H1 (cell line): Measurements from ENCODE around the gene SLC4A1. TPM values are rescaled to one million over a fixed set of nuclear protein-coding genes. Genes with fewer than 3 reads are reported as not detected.

Source experiments
- CTCF ChIA-PET: fragments of 300-600 bp; sonication (Branson Sonifier 250); formaldehyde crosslinking; loops from one replicate; lab custom pipeline; 2021; ENCODE audit not compliant: partially characterized antibody; lab: Charles Lee
- POLR2A ChIA-PET: fragments of 300-600 bp; sonication (Branson Sonifier 250); formaldehyde crosslinking; loops from one replicate; lab custom pipeline; 2021; ENCODE audit warnings: inconsistent platforms; ENCODE audit not compliant: partially characterized antibody; lab: Charles Lee
- DNase-seq, 2 experiments: peaks; one replicate each; pipeline versions ENCODE4 v3.0.0 to v3.0.0-alpha.2; 2010 to 2022; ENCODE audit warnings: low spot score in 2 of 2, low read depth in 1 of 2, mixed read lengths in 1 of 2
- FAIRE-seq: peaks from 2 replicates; lab custom pipeline; 2011; peaks lifted over from hg19 to GRCh38; lab: Jason Lieb, UNC
- H2AFZ ChIP-seq: 2 replicates; pipeline ENCODE4 v1.8.1; 2012; ENCODE audit warnings: low read length, inconsistent platforms
- H2AK5ac ChIP-seq: 2 replicates; pipeline ENCODE4 v1.6.1; 2013; ENCODE audit warnings: low read depth, low read length
- H2BK120ac ChIP-seq: replicated peaks from 2 replicates; pipeline ENCODE3; 2013; ENCODE audit warnings: low read depth, low read length, inconsistent platforms
- H2BK12ac ChIP-seq: 2 replicates; pipeline ENCODE4 v1.6.1; 2013; ENCODE audit warnings: low read depth, low read length
- H2BK15ac ChIP-seq: 2 replicates; pipeline ENCODE4 v1.6.1; 2013; ENCODE audit warnings: low read length
- H2BK20ac ChIP-seq: 2 replicates; pipeline ENCODE4 v1.6.1; 2013; ENCODE audit warnings: low read length
- H2BK5ac ChIP-seq: 2 replicates; pipeline ENCODE4 v1.6.1; 2013; ENCODE audit warnings: low read depth, low read length
- H3K14ac ChIP-seq: 2 replicates; pipeline ENCODE4 v1.6.1; 2013; ENCODE audit warnings: inconsistent platforms; ENCODE audit not compliant: insufficient read length
- H3K18ac ChIP-seq: 2 replicates; pipeline ENCODE4 v1.6.1; 2013; ENCODE audit warnings: low read length; ENCODE audit errors: extremely low read depth
- H3K23ac ChIP-seq: 2 replicates; pipeline ENCODE4 v1.6.1; 2013; ENCODE audit warnings: inconsistent platforms; ENCODE audit not compliant: insufficient read length
- H3K23me2 ChIP-seq: 2 replicates; pipeline ENCODE4 v1.6.1; 2013; ENCODE audit warnings: low read depth, low read length
- H3K27ac ChIP-seq: 2 replicates; pipeline ENCODE4 v1.6.1; 2011; ENCODE audit warnings: low read depth, low read length, inconsistent platforms
- H3K27me3 ChIP-seq, 4 experiments: replicated peaks in 1 of 4; 1 replicate in 1 of 4; 2 replicates in 3 of 4; pipeline versions ENCODE4 v1.6.1 to v1.8.1; 2011 to 2013; ENCODE audit warnings: low read length in 3 of 4, mild to moderate bottlenecking in 3 of 4, inconsistent platforms in 2 of 4, mixed read lengths in 2 of 4, moderate library complexity in 1 of 4; ENCODE audit not compliant: control insufficient read depth in 3 of 4, insufficient read depth in 3 of 4; ENCODE audit errors: extremely low read depth in 1 of 4
- H3K36me3 ChIP-seq, 4 experiments: 2 replicates each; pipeline versions ENCODE4 v1.6.1 to v1.8.1; 2011 to 2013; ENCODE audit warnings: mild to moderate bottlenecking in 4 of 4, low read length in 3 of 4, moderate library complexity in 2 of 4, control low read depth in 1 of 4, inconsistent platforms in 1 of 4; ENCODE audit not compliant: insufficient read depth in 4 of 4, control insufficient read depth in 2 of 4
- H3K4ac ChIP-seq: replicated peaks from 2 replicates; pipeline ENCODE3; 2013; ENCODE audit warnings: low read length, low read depth, mixed read lengths, inconsistent platforms; ENCODE audit not compliant: insufficient read length
- H3K4me1 ChIP-seq, 4 experiments: replicated peaks in 1 of 4; 1 replicate in 1 of 4; 2 replicates in 3 of 4; pipeline versions ENCODE4 v1.6.1 to v1.8.1; 2011 to 2013; ENCODE audit warnings: low read length in 3 of 4, inconsistent platforms in 2 of 4, mixed read lengths in 1 of 4; ENCODE audit not compliant: insufficient read depth in 4 of 4, control insufficient read depth in 3 of 4
- H3K4me2 ChIP-seq, 2 experiments: 2 replicates each; pipeline versions ENCODE4 v1.6.1 to v1.8.1; 2011 to 2013; ENCODE audit warnings: low read depth in 2 of 2, low read length in 2 of 2, control low read depth in 1 of 2, inconsistent platforms in 1 of 2, mild to moderate bottlenecking in 1 of 2; ENCODE audit not compliant: insufficient read depth in 1 of 2
- H3K4me3 ChIP-seq, 4 experiments: fragments of 200-600, 300-600 bp in 1 of 4; sonication (generic), shearing (Covaris generic), sonication (Bioruptor Twin) in 1 of 4; 2 replicates each; pipeline versions ENCODE4 v1.5.1 to v1.8.1; 2011 to 2016; ENCODE audit warnings: low read length in 4 of 4, low read depth in 3 of 4, control low read depth in 2 of 4, inconsistent platforms in 2 of 4, mild to moderate bottlenecking in 2 of 4, mixed read lengths in 1 of 4, moderate library complexity in 1 of 4; ENCODE audit not compliant: insufficient read depth in 2 of 4; ENCODE audit errors: extremely low read depth in 1 of 4
- H3K56ac ChIP-seq: replicated peaks from 2 replicates; pipeline ENCODE3; 2013; ENCODE audit warnings: low read depth, mild to moderate bottlenecking, mixed read lengths, low read length, inconsistent platforms; ENCODE audit not compliant: insufficient read length
- H3K79me1 ChIP-seq: 2 replicates; pipeline ENCODE4 v1.6.1; 2013; ENCODE audit warnings: low read depth, low read length, control low read depth
- H3K79me2 ChIP-seq, 2 experiments: 2 replicates each; pipeline versions ENCODE4 v1.6.1 to v1.8.1; 2012 to 2013; ENCODE audit warnings: low read length in 2 of 2, mild to moderate bottlenecking in 2 of 2, inconsistent platforms in 1 of 2; ENCODE audit not compliant: insufficient read depth in 2 of 2, control insufficient read depth in 1 of 2
- H3K9ac ChIP-seq, 4 experiments: replicated peaks in 1 of 4; 1 replicate in 1 of 4; 2 replicates in 3 of 4; pipeline versions ENCODE4 v1.6.1 to v1.8.1; 2011 to 2013; ENCODE audit warnings: low read depth in 3 of 4, low read length in 3 of 4, control low read depth in 2 of 4, mild to moderate bottlenecking in 2 of 4, moderate library complexity in 2 of 4, inconsistent platforms in 1 of 4; ENCODE audit errors: extremely low read depth in 1 of 4
- H3K9me3 ChIP-seq, 2 experiments: 2 replicates each; pipeline versions ENCODE4 v1.6.1 to v1.8.1; 2012 to 2013; ENCODE audit warnings: mild to moderate bottlenecking in 2 of 2, moderate library complexity in 2 of 2, control low read depth in 1 of 2, inconsistent platforms in 1 of 2, low read depth in 1 of 2, low read length in 1 of 2, mixed read lengths in 1 of 2; ENCODE audit not compliant: insufficient read depth in 2 of 2
- H4K20me1 ChIP-seq, 2 experiments: replicated peaks in 1 of 2; 2 replicates each; pipeline versions ENCODE3 to v1.8.1; 2011 to 2013; ENCODE audit warnings: inconsistent platforms in 2 of 2, low read length in 2 of 2, mild to moderate bottlenecking in 1 of 2; ENCODE audit not compliant: insufficient read depth in 2 of 2, control insufficient read depth in 1 of 2
- H4K5ac ChIP-seq: 2 replicates; pipeline ENCODE4 v1.6.1; 2013; ENCODE audit warnings: low read length, low read depth, mixed read lengths, inconsistent platforms; ENCODE audit not compliant: insufficient read length
- H4K8ac ChIP-seq: 2 replicates; pipeline ENCODE4 v1.8.0; 2013; ENCODE audit warnings: mild to moderate bottlenecking, moderate library complexity, low read length, inconsistent platforms; ENCODE audit not compliant: insufficient read depth; ENCODE audit errors: extremely low read depth
- H4K91ac ChIP-seq: replicated peaks from 2 replicates; pipeline ENCODE3; 2013; ENCODE audit warnings: low read length, mixed read lengths, inconsistent platforms; ENCODE audit not compliant: insufficient read length
- CBX8 ChIP-seq: fragments of 300-800, 300-1000 bp; sonication (generic); IDR thresholded peaks from 2 replicates; pipeline ENCODE4 v1.7.1; 2016; ENCODE audit warnings: low read depth, low read length, borderline replicate concordance
- RFX5 ChIP-seq: IDR thresholded peaks from 2 replicates; pipeline ENCODE4 v1.6.1; 2011; ENCODE audit warnings: low read depth, low read length, improper control_type of control experiment, borderline replicate concordance
- TBP ChIP-seq: IDR thresholded peaks from 2 replicates; pipeline ENCODE4 v1.6.1; 2011; ENCODE audit warnings: low read depth, low read length, improper control_type of control experiment
- TCF12 ChIP-seq: IDR thresholded peaks from 2 replicates; pipeline ENCODE4 v1.6.1; 2011; ENCODE audit warnings: low read depth, mild to moderate bottlenecking, low read length
- WGBS, 2 experiments: shearing (Covaris generic) in 1 of 2; methylation state at CpG; one replicate each; pipeline versions ENCODE4 v1.1.6 to v1.1.7; 2013 to 2015; ENCODE audit warnings: low lambda C conversion rate in 2 of 2, mixed read lengths in 2 of 2, inconsistent platforms in 1 of 2, low coverage in 1 of 2, missing lambda C conversion rate in 1 of 2; ENCODE audit not compliant: insufficient replicate concordance in 2 of 2, insufficient coverage in 1 of 2, insufficient read length in 1 of 2; ENCODE audit errors: extremely low coverage in 1 of 2, missing lambda C conversion rate in 1 of 2; 5-methylcytosine and 5-hydroxymethylcytosine counted together
- polyA plus RNA-seq, 7 experiments: library from polyadenylated mRNA; depleted of rRNA in 3 of 7; stranded (reverse) in 5 of 7; unstranded in 2 of 7; fragments of >200 nt in 5 of 7; fragments of 200-250 nt in 2 of 7; gene quantifications; 1 replicate in 5 of 7; 2 replicates in 1 of 7; 4 replicates in 1 of 7; pipeline versions ENCODE4 v1.2.1 to v1.2.3, GENCODE V29; 2011 to 2013; ENCODE audit warnings: missing spikeins in 2 of 7, mixed read lengths in 2 of 7
- total RNA-seq: library from RNA; stranded (reverse); fragmentation: NEBNext Ultra II Directional; extraction: Animal tissue kit (Norgen Biotek cat#: 25700); gene quantifications from 2 replicates; pipeline ENCODE4 v1.2.1, GENCODE V29; 2021
- TF ChIP-seq, protein P1 (sequence below): IDR thresholded peaks from 2 replicates; pipeline ENCODE4 v1.6.1; 2011; ENCODE audit warnings: low read depth, mild to moderate bottlenecking, low read length; ENCODE audit not compliant: insufficient read depth
- TF ChIP-seq, protein P2 (sequence below): IDR thresholded peaks from 2 replicates; pipeline ENCODE4 v1.6.1; 2012; ENCODE audit warnings: low read length, inconsistent platforms
- TF ChIP-seq, protein P3 (sequence below), 3 experiments: IDR thresholded peaks; 1 replicate in 2 of 3; 2 replicates in 1 of 3; pipeline versions ENCODE4 v1.5.1 to v1.6.1; 2011; ENCODE audit warnings: low read length in 3 of 3, mild to moderate bottlenecking in 3 of 3, inconsistent platforms in 2 of 3, low read depth in 1 of 3, moderate library complexity in 1 of 3; ENCODE audit not compliant: insufficient read depth in 1 of 3; ENCODE audit errors: control extremely low read depth in 1 of 3

SLC4A1 gene
- total and polyA plus RNA-seq, 2 of the 8 experiments (the other 6 are each of a cell fraction or from before 2014, with no cell fraction given) = 0.08 TPM; not detected in 1

DNA sequence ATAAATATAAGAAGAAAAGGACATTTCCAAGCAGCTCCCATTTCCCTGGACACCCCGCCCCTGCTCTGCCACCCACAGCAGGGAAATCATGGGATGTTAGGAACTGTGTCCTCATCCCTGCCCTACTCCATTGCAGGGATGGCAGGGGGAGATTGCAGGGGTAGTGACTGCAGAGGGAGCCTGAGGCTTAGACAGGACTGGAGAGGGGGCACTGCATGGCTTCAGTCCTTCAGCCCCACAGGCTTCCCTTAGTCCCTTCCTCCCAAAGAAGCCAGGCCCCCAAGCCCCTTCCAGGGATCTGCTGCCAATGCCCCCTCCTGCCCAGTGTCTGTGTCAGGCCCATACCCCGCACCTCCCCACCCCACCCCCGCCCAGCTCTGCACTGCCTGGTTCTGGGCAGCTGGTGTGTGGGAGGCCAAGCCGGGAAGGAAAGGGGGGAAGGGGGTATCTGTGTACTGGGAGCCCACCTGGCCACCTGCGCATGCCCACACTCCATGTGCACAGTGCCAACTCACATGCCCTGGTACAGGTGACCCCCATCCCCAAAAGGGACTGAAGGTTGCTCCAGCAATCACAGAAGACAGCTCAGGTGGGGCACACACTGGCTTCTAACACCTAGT is 43.7 kb upstream of the SLC4A1 start:
- H3K4ac ChIP-seq = no peak overlapping the region
- no peak overlapping the region for H3K56ac ChIP-seq
- peaks cover 21% of the 10 kb centered on the region for H3K23me2 ChIP-seq
- peak overlapping the region; percentile 19; the same call in 1 of the 2 replicates for H3K18ac ChIP-seq
- CTCF ChIA-PET = interaction anchor here (0.7 to 3.7 kb wide), 12 partner anchors 7 to 108 kb away, joined by 3 to 24 read pairs (median 6); no protein-coding TSS in a partner anchor
- H3K27me3 ChIP-seq = peaks cover 0 to 19% (median 17%) of the 10 kb centered on the region in 4 experiments; a peak in 6 of 7 replicates
- H4K5ac ChIP-seq = no peak overlapping the region
- 49% methylated on average over 3 of the region's 5 CpGs; no CpG with 5 or more reads in 1 of the 2 experiments for WGBS, 2 experiments
- H2BK20ac ChIP-seq = no peak overlapping the region
- POLR2A ChIA-PET = interaction anchor here (0.7 to 14.6 kb wide), 6 partner anchors 33 to 126 kb away, joined by 3 to 135 read pairs (median 4); partner anchors contain the start of genes GRN and UBTF
- H2BK12ac ChIP-seq = peak overlapping the region; percentile 60; the same call in 1 of the 2 replicates
- H4K91ac ChIP-seq = no peak overlapping the region
- peak overlapping the region in 1 of 2 experiments; percentile 37; a peak in 1 of 4 replicates for H3K4me2 ChIP-seq
- no peak overlapping the region for H4K8ac ChIP-seq
- no peak overlapping the region for H2AK5ac ChIP-seq
- no peaks in the 10 kb centered on the region for H3K79me2 ChIP-seq
- H4K20me1 ChIP-seq = peaks cover 0 to 11% of the 10 kb centered on the region in 2 experiments
- no peak overlapping the region for H3K23ac ChIP-seq
- H3K36me3 ChIP-seq = no peaks in the 10 kb centered on the region
- H3K14ac ChIP-seq = no peak overlapping the region
- no peak overlapping the region for H3K4me3 ChIP-seq
- no peak overlapping the region for H2BK120ac ChIP-seq
- FAIRE-seq (no peak), DNase-seq (no peak)
- H3K9ac ChIP-seq = no peak overlapping the region
- no peaks in the 10 kb centered on the region for H3K79me1 ChIP-seq
- peaks cover 7 to 52% (median 38%) of the 10 kb centered on the region in 4 experiments for H3K4me1 ChIP-seq
- peak overlapping the region; percentile 28; the same call in 1 of the 2 replicates for H2BK5ac ChIP-seq
- H2AFZ ChIP-seq = no peak overlapping the region
- no peaks in the 10 kb centered on the region for H3K9me3 ChIP-seq
- peak overlapping the region; percentile 83; the same call in 1 of the 2 replicates for H2BK15ac ChIP-seq
- no peak overlapping the region for H3K27ac ChIP-seq
- TF ChIP-seq, protein P1, sequence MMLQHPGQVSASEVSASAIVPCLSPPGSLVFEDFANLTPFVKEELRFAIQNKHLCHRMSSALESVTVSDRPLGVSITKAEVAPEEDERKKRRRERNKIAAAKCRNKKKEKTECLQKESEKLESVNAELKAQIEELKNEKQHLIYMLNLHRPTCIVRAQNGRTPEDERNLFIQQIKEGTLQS = no peak
- TF ChIP-seq TCF12 (no peak), RFX5 (no peak), CBX8 (no peak), TBP (no peak)
- TF ChIP-seq, protein P2, sequence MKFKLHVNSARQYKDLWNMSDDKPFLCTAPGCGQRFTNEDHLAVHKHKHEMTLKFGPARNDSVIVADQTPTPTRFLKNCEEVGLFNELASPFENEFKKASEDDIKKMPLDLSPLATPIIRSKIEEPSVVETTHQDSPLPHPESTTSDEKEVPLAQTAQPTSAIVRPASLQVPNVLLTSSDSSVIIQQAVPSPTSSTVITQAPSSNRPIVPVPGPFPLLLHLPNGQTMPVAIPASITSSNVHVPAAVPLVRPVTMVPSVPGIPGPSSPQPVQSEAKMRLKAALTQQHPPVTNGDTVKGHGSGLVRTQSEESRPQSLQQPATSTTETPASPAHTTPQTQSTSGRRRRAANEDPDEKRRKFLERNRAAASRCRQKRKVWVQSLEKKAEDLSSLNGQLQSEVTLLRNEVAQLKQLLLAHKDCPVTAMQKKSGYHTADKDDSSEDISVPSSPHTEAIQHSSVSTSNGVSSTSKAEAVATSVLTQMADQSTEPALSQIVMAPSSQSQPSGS = no peak
- TF ChIP-seq, protein P3, sequence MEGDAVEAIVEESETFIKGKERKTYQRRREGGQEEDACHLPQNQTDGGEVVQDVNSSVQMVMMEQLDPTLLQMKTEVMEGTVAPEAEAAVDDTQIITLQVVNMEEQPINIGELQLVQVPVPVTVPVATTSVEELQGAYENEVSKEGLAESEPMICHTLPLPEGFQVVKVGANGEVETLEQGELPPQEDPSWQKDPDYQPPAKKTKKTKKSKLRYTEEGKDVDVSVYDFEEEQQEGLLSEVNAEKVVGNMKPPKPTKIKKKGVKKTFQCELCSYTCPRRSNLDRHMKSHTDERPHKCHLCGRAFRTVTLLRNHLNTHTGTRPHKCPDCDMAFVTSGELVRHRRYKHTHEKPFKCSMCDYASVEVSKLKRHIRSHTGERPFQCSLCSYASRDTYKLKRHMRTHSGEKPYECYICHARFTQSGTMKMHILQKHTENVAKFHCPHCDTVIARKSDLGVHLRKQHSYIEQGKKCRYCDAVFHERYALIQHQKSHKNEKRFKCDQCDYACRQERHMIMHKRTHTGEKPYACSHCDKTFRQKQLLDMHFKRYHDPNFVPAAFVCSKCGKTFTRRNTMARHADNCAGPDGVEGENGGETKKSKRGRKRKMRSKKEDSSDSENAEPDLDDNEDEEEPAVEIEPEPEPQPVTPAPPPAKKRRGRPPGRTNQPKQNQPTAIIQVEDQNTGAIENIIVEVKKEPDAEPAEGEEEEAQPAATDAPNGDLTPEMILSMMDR (IDR thresholded peaks at IDR 0.05; ENCODE audit: control extremely low read depth in 1 of 3, insufficient read depth in 1 of 3, low read depth in 1 of 3, low read length in 3 of 3) = no peak
